NCI-H345 treated with DMSO at 0.1 percent for 48 hours (cell line): ENCODE results near the gene OSBPL2.

Experiments used
- DNase-seq: peaks from one replicate; lab custom pipeline; 2025; ENCODE audit not compliant: unreplicated experiment; lab: John Stamatoyannopoulos, UW

Gene OSBPL2

GRCh38 chr20:62220666-62221568, 17.4 kb upstream of the OSBPL2 start:
- no peak for DNase-seq

DNA sequence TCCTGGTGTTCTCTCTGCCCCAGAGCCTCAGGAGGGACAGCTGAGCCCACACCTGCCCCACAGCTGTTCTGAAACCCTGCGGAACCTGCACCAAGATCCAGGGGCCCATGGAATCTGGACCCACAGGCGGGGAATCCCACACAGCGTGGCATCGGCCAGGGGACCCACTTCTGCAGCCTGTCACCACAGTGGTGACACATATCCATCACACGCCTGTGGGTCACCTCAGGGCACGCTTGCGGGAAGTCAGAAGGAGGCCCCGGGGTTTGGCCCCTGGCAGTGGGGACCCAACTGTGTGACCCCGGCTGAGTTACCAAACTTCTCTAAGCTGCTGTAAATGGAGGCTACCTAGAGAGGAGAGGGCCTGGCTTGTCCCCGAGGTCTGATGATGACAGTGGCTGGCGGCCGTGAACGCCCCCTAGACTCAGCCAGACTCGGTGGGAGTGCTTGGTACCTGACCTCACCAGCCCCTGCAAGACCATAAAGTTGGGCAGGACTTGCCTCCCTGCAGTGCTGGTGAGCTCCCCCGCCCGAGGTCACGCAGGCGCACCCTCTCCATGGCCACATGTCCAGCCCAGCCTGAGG, 16.0 kb upstream of the OSBPL2 start:
- DNase-seq: no peak

DNA sequence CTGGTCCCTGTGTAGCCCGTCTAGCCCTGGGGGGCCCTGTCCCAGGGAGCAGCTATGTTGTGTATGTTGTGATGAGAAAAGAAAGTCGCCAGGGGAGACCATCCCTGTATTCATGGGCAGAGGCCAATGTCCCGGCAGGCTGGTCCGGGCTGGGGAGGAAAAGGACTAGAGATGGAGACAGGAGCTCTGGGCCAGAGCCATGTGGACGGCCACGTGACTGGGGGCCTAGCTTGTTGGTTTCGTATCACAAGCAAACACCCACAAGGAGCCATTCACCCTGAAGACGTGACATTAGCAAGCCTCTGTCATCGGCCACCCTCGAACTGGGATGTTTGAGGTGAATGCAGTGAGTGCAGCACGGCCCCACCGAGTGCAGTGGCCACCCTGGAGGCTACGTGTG, 15.3 kb upstream of the OSBPL2 start:
- no peak for DNase-seq

DNA sequence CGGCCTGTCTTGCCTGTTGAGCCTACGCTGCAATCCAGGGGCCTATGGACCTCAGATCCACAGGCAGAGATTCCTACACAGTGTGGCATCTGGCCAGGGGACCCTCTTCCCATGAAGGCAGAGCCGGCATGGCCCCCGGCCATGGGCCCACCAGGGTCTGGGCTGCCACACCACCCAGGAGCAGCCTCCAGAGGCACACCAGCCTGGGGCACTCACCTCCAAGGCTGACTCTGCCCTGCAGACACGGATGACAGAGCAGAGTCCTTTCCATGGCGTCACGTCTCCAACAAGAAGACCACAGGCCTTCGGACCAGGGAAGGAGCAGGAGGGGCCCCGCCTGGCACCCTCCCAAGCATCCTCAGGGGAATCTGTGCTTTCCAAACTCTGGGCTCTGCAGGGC, 14.8 kb upstream of the OSBPL2 start:
- DNase-seq: no peak

GRCh38 chr20:62224113-62224855, 14.0 kb upstream of the OSBPL2 start:
- no peak for DNase-seq

DNA sequence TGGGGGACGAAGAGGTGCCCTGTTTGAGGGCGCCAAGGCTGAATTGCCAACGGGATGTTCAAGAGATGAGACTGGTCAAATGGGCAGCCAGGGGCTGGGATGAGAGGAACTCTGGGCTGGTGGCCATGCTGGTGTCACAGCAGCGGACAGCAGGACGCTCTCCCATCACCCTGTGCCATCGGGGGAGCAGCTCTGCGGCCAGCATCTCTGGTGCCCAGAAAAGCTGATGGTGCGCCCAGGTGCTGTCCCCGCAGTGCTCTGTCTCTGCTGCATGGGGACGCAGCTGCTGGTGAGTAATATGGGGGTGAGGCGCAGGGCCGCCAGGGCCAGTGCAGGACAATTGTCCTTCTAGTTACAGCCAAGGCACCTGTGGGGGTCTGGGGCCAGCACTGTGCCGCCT, 13.3 kb upstream of the OSBPL2 start:
- no peak for DNase-seq

DNA sequence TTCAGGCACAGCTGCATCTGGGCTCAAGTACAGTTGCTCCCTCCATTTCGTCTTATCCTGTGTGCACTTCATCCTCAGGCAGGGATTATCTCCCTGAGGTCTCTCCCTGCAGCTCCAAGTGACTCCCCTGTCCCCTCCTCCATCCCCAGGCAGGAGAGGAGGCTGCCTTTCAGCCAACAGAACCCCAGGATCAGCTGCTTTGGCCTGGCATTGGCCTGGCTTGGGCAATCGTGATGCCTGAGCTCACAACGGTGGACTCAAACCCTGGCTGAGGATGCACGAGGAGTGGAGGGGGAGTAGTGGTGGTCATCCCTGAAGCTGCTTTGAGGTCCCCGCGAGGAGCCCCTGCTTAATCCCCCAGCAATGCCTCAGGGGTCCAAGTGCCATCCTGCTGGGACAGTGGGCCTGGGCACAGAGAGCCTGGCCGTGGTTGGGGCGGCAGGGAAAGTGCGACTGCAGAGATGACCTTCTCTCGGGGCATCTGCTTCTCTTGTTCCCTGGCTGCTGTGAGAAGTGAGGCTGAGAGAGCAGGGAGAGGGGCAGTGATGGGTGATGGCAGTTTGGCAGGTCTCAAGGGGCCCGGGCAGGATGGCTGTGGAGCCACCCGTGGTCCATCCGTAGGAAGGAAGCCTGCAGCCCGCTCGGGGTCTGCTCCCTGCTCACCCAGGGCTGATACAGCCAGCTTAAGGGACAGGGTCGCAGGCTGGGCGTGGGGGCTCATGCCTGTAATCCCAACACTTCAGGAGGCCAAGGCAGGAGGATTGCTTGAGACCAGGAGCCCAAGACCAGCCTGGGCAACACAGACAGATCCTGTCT, 12.3 kb upstream of the OSBPL2 start:
- DNase-seq: no peak

GRCh38 chr20:62226707-62227590, 11.4 kb upstream of the OSBPL2 start:
- DNase-seq: no peak

- no peak for DNase-seq
Observed at GRCh38 chr20:62227591-62227976, 10.7 kb upstream of the OSBPL2 start.

DNA sequence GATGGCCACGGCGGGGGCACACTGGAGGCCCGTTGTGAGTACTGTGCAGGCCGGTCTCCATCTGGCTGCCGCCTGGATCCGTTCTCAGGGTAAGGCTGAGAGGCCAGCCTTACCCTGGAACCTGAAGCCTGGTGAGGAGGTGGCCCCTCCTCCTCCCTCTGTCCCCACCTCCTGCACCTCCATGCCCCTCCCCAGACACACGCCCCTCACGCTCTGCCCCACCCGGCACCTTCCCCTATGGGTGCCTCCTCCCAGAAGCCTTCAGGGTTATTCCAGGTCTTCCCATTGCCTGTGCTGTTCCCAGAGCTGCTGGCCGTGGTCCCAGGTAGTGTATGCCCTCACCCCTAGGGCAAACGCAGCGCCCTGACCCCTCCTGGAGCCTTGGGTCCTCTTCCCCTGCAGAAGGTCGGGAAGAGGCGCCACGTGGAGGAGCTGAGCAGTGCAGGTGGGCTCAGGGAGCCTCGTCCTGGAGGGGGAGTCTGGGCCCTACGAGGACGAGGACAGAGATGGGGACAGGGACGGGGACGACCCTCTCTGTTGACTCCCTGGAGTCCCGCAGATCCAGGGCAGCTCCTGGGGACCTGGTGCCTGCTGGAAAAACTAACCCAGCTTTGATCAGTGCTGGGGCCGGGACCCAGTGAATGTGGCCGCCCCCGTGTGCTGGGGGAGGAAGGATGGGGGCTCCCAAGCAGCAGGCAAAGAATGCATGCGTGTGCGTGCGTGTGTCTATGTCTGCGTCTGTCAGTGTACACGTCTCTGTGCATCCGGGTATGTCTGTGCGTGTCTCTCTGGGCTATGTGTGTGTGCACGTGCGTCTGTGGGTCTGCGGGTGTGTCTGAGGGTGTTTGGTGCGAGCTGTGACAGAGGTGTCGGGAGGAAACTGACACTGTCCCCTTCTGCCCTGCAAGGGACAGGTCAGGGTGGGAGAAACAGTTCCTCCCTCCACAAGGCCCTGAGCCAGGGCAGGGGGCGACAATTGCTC, 10.1 kb upstream of the OSBPL2 start:
- DNase-seq: no peak

DNA sequence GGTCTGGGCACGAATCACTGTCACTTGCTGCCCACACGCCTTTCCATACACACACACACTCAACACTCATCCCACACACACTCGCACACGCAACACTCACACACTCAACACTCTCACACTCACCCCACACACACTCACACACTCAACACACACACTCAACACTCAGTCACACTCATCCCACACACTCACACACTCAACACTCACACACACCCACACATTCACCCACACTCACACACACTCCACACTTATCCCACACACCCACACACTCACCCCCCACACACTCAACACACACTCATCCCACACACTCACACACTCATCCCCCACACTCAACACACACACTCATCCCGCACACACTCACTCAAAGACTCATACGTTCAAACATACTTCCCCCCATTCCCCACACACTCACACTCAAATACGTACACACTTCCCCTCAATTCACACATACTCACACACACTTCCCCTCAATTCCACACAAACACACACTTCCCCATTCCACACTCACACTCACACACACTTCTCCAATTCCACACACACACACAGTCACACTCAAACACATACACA, 9.3 kb upstream of the OSBPL2 start:
- DNase-seq: no peak

- no peak for DNase-seq
Observed at GRCh38 chr20:62229667-62230066, 8.7 kb upstream of the OSBPL2 start.

- no peak for DNase-seq
Observed at GRCh38 chr20:62230276-62230675, 8.0 kb upstream of the OSBPL2 start.

DNA sequence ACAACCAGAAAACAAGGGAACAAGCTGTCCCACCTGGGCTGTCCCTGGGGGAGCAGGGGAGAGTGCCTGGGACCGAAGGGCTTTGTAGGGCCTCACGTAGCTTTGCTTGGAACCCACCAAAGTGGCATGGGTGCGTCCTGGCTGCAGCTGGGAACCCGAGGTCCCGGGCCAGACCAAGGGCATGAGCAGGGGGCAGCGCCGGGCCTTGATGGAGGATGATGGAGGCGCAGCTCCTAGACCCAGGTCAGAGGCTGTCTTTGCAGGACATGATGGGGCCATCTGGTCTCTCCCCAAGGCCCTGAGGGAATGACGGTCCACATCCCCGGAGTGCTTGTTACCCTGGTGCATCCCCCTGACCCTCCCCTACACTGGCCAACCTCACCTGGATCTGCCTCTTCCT, 7.6 kb upstream of the OSBPL2 start:
- DNase-seq: no peak

DNA sequence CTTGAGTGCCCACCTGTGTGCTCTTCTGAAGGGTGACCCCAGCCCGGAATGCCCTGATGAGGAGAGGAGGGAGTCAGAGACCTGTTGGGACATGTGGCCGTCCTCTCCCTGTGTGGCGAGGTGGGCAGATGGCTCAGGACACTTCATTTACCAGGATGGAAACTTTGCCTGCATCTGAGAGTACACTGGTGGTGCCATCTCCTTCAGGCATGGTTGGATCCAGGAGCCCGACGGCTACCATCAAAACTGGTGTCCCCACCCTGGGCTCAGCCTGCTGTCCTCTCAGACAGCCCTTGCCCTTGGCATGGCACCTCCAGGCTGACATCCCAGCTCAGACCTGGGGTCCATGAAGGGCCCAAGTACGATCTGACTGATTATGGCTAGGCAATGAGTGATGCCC, 7.0 kb upstream of the OSBPL2 start:
- DNase-seq: no peak

GRCh38 chr20:62232194-62232593, 6.1 kb upstream of the OSBPL2 start:
- no peak for DNase-seq

DNA sequence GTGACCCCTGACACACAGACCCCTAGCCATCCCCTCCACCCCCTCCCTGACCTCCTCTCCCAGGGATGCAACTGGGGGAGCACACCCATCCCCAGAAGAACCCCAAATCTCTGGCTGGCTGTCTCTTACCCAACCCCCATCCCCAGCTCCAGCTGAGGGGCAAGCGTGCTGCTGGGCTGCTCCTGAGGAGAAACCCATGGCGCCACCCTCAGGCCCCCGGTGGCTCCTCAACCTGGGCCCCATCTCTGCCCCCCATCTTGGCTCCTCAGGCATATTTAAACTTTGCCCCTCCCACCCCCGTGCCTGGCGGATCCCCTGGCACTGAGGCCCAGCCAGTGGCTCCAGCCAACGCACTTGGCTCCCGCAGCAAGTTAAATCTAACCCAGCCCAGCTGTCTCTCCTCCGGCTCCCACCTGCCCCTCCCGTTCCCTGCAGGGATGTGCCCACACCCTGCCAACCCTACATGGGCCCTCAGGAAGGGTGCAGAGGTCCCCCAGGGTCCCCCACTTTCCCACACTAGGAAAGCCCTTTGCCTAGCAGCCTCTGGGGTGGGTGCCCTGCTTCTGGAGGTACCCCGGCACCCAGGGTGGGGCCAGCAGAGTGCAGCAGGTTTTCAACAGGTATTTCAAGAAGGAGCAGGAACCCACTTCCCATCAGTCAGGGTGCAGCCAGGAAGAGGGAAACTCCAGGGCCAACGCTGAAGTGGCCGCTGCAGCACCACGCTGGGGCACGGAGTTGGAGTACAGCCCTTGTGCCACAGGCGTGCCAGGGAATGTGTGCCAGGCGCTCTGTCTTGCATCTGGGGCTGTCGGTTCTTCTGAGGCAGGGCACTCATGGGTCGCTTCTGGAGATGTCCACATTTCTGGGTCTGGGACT, 5.3 kb upstream of the OSBPL2 start:
- DNase-seq: no peak

DNA sequence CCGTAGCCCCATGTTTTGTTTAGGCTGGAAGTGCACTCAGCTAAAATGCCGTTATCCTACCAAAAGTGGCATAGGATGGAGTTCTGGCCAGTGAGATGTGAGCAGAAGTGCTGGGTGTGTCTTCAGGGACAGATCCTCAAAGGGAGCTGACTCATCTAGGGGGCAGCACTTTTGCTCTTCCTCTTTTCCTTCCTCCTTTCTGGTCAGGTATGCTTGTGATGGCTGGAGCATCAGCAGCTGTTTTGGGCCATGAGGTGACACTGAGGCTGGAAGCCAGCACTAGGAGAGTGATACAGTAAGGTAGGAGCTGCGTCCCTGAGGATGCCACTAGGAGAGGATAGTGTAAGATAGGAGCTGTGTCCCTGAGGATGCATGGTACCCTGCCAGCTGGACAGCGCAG, 4.6 kb upstream of the OSBPL2 start:
- DNase-seq: no peak
